ENCODE data around the gene SMIM33.
"Not testable (repeated sequence)": the region's sequence is repeated elsewhere in the genome, so short reads cannot be mapped to it uniquely, and the experiment has no call there.

The SMIM33 gene

GRCh38 chr5:139470821-139471300 lies at the start of gene SMIM33:
Gene SMIM33 (plus strand): TSS chr5:139471004. CDS start chr5:139471122, 118 bp downstream.
- no peak for DNase-seq

DNA sequence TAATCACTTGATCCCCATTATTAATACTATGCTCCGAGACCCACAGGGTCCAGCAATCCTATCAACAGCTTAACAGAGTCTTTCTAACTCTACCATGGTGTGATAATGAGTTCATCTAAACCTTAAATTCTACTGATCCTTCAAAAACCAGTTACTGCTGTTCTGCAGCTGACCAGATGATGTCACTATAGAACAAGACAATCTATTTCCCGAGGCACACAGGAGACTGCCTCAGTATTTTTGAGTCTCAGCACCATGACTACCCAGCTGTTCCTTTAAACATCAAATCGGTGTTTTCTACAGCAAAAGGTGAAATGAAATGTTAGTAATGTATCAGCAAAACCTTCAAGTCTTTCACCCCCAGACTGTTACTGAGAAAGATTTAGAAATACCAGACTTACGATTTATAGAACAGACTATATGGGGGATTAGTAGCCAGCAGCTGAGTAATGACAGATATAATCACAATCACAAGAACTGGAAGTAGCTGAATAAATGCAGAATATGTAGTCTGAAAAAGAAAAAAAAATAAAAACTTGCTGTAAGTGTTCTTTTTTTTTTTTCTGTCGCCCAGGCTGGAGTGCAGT lies 48.4 kb upstream of the SMIM33 start:
- DNase-seq: no peak

DNA sequence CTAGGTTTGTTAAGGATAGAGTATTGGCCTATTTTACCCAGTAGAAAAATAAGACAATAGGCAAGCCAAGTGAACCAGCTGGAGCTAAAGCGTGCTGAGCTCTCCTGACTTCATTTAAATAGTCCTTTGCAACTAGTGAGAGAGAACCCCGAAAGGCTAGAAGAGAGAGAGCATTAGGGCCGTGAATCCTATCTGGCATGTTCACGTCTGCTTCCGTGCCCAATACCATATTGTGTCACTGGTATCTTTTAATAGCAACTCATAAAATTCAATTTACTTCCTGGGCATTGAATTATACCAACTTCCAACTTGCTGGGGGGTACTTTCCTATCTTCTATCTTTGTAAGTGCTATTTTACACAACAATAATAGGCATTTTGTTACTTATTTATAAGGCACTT lies 45.3 kb upstream of the SMIM33 start:
- DNase-seq: no peak

GRCh38 chr5:139426203-139426885 lies 44.5 kb upstream of the SMIM33 start:
- DNase-seq: no peak

- no peak for DNase-seq
Measured at GRCh38 chr5:139430015-139430414, 40.8 kb upstream of the SMIM33 start.

GRCh38 chr5:139431706-139432105 lies 39.1 kb upstream of the SMIM33 start:
- no peak for DNase-seq

- no peak for DNase-seq
Measured at GRCh38 chr5:139435676-139436075, 35.1 kb upstream of the SMIM33 start.

GRCh38 chr5:139438707-139439012 lies 32.1 kb upstream of the SMIM33 start:
- DNase-seq: no peak

DNA sequence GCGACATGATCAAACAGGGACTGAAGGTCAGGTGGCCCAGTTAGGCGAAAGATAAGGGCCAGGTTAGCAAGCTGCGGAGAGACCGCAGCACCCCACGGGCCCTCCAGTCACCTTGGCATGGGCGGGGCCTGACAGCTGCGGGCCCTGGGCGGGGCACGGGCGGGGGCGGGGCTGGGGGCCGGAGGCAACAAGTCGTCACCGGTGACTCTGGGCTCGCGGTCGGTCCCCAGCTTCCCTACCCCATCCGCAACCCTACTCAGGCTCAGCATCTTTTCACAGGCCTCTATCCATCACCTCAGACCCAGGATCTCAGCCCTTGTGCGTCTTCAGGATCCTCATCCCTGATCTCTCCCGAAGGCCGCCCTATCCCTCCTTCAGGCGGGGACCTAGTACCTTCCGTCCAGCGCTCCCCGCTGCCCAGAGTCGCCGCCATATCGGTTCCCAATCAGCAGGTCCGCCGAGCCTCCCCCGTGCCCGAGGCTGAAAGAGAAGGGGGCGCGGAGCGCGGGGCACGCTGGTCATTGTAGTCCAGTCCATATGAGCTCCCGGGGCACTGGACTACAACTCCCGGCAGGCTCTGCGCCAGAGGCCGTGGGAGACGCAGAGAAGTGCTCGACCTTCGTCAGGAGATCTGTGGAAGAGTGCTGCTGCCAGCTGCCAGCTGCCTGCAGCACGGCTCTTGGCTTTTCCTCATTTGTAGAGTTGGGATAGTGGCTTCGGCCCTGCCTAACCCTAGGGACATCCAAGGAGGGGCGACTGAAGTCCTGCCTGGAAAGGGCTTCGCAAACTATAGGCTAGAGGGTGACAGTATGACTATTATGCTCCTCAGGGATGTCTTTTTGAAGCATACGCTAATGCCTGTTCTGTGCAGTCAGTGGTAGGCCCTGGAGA lies 31.5 kb upstream of the SMIM33 start, which contains the start of gene DNAJC18:
Gene DNAJC18, minus strand, starts transcription at position 513 of the 891 bp plus-strand sequence. Its CDS starts 80 bp downstream, at position 433.
- peak; percentile 75 for DNase-seq

DNA sequence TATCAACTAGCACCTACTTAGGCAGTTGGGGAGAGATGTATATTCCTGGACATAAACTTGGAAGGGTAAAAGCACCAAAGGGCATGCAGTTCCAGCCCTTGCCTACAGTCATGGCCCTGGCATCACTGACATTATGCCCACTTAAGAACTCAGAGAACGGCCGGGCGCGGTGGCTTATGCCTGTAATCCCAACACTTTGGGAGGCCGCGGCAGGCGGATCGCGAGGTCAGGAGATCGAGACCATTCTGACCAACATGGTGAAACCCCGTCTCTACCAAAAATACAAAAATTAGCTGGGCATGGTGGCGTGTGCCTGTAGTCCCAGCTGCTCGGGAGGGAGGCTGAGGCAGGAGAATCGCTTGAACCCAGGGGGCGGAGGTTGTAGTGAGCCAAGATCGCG lies 30.4 kb upstream of the SMIM33 start:
- DNase-seq: not testable (repeated sequence)

DNA sequence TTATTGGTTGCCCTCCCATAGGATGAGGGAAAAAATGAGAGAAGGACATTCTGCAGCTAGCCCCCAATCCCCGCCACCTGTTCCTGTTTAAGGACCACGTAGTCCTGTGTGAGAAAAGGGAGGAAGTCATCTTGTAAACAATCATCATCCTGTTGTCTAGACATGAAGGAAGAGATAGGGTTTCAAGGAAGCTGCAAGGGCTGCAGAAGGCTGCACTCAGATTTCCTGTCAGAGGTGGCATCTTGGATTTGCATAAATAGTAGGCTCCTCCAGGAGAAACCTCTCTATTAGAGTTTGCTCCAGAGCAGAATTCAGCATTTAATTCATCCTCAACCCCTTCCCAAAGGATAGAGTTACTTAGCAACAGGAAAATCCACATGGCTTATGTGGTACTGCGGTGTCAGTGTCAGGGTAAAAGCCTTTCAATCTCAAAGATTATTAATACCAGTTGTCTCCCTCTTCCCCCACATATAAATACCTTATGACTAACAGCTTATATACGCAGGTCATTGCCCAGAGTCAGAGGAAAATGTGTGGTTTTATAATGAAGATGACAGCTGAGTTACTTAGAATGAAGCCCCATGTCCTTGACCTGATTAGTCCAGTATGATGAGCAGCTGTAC lies 26.9 kb upstream of the SMIM33 start:
- no peak for DNase-seq

DNA sequence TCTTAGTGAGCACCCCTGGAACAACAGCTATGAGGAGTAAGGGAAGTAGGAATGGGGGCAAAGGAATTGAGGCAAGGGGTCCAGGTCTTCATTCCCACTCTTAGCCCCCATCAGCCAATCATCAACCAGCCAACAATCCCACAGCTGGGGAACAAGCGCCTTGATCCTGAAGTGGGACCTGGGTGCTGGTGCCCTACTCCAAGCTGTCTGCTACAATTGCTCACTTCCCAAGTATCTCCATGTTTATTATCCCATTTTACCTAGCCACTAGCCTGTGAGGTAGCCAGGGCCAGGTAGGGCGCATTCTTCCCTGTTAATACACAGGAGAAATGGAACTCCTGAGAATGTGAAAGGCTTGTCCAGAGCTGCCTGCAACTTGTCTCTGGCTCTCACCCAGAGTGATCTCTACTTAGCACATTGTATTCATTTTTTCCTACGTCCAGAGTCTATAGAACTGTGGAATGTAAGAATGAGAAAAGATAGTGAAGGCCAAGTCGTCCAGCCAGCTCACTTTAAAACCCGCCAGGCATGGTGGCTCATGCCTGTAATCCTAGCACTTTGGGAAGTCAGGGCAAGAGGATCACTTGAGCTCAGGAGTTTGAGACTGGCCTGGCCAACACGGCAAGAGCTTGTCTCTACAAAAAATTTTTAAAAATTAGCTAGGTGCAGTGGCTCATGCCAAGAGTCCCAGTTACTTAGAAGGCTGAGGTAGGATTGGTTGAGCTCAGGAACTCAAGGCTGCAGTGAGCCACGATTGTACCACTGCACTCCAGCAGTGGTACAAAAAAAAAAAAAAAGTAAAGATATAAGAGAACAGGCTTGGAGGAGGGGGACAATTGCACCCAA lies 25.3 kb upstream of the SMIM33 start:
- no peak for DNase-seq

- DNase-seq: no peak
Measured at GRCh38 chr5:139446956-139447779, 23.6 kb upstream of the SMIM33 start.

- no peak for DNase-seq
Measured at GRCh38 chr5:139451176-139451575, 19.6 kb upstream of the SMIM33 start.

DNA sequence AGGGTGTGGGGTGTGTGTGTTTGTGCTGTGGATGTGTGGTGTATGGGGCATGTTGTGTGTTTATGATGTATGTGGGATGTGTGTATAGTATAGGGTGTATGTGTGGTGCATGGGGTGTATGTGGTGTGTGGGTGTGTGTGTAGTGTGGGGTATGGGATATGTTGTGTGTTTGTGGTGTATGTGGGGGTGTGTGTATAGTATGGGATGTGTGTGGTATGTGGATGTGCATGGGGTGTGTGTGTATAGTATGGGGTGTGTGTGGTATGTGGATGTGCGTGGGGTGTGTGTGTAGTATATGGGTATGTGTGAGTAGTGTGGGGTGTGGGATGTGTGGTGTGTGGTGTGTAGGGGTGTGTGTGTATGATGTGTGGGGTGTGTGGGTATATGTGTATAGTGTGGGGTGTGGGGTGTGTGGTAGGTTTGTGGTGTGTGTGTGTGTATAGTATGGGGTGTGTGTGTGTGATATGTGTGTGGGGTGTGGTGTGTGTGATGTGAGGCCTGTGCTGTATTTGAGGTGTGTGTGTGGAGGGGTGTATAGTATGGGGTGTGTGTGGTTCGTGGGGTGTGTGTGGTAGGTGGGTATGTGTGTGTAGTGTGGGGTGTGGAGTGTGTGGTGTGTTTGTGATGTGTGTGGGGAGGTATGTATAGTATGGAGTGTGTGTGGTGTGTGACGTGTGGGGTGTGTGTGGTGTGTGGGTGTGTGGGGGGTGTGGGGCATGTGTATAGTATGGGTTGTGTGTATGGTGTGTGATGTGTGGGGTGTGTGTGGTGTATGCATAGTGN lies 18.7 kb upstream of the SMIM33 start:
- no peak for DNase-seq

DNA sequence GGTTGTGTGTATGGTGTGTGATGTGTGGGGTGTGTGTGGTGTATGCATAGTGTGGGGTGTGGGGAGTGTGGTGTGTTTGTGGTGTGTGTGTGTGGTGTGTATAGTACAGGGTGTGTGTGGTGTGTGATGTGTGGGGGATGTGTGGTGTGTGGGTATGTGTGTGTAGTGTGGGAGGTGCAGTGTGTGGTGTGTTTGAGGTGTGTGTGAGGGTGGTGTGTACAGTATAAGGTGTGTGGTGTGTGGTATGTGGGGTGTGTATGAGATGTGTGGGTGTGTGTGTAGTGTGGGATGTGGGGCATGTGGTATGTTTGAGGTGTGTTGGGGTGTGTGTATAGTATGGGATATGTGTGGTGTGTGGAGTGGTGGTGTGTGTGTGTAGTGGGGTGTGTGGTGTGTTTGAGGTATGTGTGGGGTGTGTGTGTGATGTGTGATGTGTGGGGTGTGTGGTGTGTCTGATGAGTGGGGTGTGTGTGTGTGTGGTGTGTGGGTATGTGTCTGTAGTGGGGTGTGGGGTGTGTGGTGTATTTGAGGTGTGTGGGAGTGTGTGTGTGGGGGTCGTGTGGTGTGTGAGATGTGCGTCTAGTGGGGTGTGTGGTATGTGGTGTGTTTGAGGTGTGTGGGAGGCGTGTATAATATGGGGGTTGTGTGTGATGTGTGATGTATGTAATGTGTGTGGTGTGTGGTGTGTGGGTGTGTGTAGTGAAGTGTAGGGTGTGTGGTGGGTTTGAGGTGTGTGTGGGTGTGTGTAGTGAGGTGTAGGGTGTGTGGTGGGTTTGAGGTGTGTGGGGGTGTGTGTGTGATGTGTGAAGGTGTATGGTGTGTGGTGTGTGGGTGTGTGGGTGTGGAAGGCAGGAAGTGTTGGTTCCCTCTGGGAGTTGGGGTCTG lies 16.9 kb upstream of the SMIM33 start:
- DNase-seq: no peak

- no peak for DNase-seq
Measured at GRCh38 chr5:139454568-139455290, 16.1 kb upstream of the SMIM33 start.

GRCh38 chr5:139456776-139457175 lies 14.0 kb upstream of the SMIM33 start:
- DNase-seq: no peak

- DNase-seq: no peak
Measured at GRCh38 chr5:139457241-139457640, 13.6 kb upstream of the SMIM33 start.
